HG03565 (cell line): ENCODE measurements around the gene CFAP20.
A peak's percentile ranks its signal among the peaks of the same experiment; 100 is the strongest.

ENCODE experiments used
- ATAC-seq: cut with Tn5 transposase; IDR thresholded peaks from one replicate; pipeline ENCODE4 v1.9.1; 2021; ENCODE audit warnings: mild to moderate bottlenecking, moderate library complexity; ENCODE audit not compliant: unreplicated experiment

Gene CFAP20

GRCh38 chr16:58129097-58129936 is at the start of gene CFAP20:
CFAP20 (minus strand) TSS chr16:58129381; CDS start chr16:58129115, 266 bp downstream.
- peak; percentile 78 for ATAC-seq

GRCh38 chr16:58177353-58177710 is 48.2 kb upstream of the CFAP20 start:
- no peak for ATAC-seq

GRCh38 chr16:58176608-58177352 is 47.6 kb upstream of the CFAP20 start:
- no peak for ATAC-seq

GRCh38 chr16:58170223-58170622 is 41.0 kb upstream of the CFAP20 start:
- no peak for ATAC-seq

GRCh38 chr16:58160855-58161254 is 31.7 kb upstream of the CFAP20 start:
- no peak for ATAC-seq

GRCh38 chr16:58158725-58159124 is 29.5 kb upstream of the CFAP20 start:
- no peak for ATAC-seq

- ATAC-seq, result no peak
Measured at GRCh38 chr16:58157951-58158540, 28.9 kb upstream of the CFAP20 start.

- ATAC-seq, result no peak
Measured at GRCh38 chr16:58157239-58157638, 28.1 kb upstream of the CFAP20 start.

GRCh38 chr16:58155839-58156238 is 26.7 kb upstream of the CFAP20 start:
- ATAC-seq, result no peak

- no peak for ATAC-seq
Measured at GRCh38 chr16:58154345-58154744, 25.2 kb upstream of the CFAP20 start.

- no peak for ATAC-seq
Measured at GRCh38 chr16:58152246-58152868, 23.2 kb upstream of the CFAP20 start.

- ATAC-seq, result no peak
Measured at GRCh38 chr16:58148526-58148925, 19.3 kb upstream of the CFAP20 start.

GRCh38 chr16:58148099-58148498 is 18.9 kb upstream of the CFAP20 start:
- ATAC-seq, result no peak

GRCh38 chr16:58138852-58139251 is 9.7 kb upstream of the CFAP20 start:
- no peak for ATAC-seq

GRCh38 chr16:58137581-58137980 is 8.4 kb upstream of the CFAP20 start:
- no peak for ATAC-seq

- no peak for ATAC-seq
Measured at GRCh38 chr16:58128711-58129096, 477 bp downstream of the CFAP20 start.

- ATAC-seq, result no peak
Measured at GRCh38 chr16:58128181-58128631, 975 bp downstream of the CFAP20 start.

- ATAC-seq, result no peak
Measured at GRCh38 chr16:58127634-58128033, 1.5 kb downstream of the CFAP20 start.

- no peak for ATAC-seq
Measured at GRCh38 chr16:58127033-58127556, 2.1 kb downstream of the CFAP20 start.

- ATAC-seq, result no peak
Measured at GRCh38 chr16:58126451-58126961, 2.7 kb downstream of the CFAP20 start.
